Esophagus muscularis mucosa (tissue), 4 donors: ENCODE data around the gene PTRH1.

Source experiments
- EP300 ChIP-seq: sonication (generic); formaldehyde crosslinking; IDR thresholded peaks from one replicate; pipeline ENCODE4 v1.6.1; 2017; ENCODE audit warnings: antibody characterized with exemption
- POLR2AphosphoS5 ChIP-seq, 2 donors: sonication (generic); formaldehyde crosslinking; IDR thresholded peaks; one replicate each; pipeline ENCODE4 v1.6.1; 2017; ENCODE audit warnings: antibody characterized with exemption in 2 of 2
- TF ChIP-seq, protein P1 (sequence below), 3 experiments: fragments of 200-600 bp in 2 of 3; fragments of 450-650 bp in 1 of 3; sonication (generic) in 2 of 3; IDR thresholded peaks; one replicate each; pipeline ENCODE4 v1.5.1; 2017 to 2019; ENCODE audit warnings: antibody characterized with exemption in 3 of 3, mild to moderate bottlenecking in 2 of 3, moderate library complexity in 1 of 3

- TF ChIP-seq, protein P1, sequence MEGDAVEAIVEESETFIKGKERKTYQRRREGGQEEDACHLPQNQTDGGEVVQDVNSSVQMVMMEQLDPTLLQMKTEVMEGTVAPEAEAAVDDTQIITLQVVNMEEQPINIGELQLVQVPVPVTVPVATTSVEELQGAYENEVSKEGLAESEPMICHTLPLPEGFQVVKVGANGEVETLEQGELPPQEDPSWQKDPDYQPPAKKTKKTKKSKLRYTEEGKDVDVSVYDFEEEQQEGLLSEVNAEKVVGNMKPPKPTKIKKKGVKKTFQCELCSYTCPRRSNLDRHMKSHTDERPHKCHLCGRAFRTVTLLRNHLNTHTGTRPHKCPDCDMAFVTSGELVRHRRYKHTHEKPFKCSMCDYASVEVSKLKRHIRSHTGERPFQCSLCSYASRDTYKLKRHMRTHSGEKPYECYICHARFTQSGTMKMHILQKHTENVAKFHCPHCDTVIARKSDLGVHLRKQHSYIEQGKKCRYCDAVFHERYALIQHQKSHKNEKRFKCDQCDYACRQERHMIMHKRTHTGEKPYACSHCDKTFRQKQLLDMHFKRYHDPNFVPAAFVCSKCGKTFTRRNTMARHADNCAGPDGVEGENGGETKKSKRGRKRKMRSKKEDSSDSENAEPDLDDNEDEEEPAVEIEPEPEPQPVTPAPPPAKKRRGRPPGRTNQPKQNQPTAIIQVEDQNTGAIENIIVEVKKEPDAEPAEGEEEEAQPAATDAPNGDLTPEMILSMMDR (IDR thresholded peaks at IDR 0.05): no peak
- TF ChIP-seq POLR2AphosphoS5 (IDR thresholded peaks at IDR 0.05): no peak
- TF ChIP-seq EP300: no peak
Measured at GRCh38 chr9:127680846-127681245, 34.6 kb downstream of the PTRH1 start.
